ENCODE measurements around the gene ZDHHC4. TPM values are rescaled to one million over a fixed set of nuclear protein-coding genes. Genes with fewer than 3 reads are reported as not detected.

ZDHHC4 gene
- total and polyA plus RNA-seq, 10 of the 15 experiments (the other 5 are each of a cell fraction or from before 2014, with no cell fraction given): 30.6 to 74.3 (median 35.8) TPM

DNA sequence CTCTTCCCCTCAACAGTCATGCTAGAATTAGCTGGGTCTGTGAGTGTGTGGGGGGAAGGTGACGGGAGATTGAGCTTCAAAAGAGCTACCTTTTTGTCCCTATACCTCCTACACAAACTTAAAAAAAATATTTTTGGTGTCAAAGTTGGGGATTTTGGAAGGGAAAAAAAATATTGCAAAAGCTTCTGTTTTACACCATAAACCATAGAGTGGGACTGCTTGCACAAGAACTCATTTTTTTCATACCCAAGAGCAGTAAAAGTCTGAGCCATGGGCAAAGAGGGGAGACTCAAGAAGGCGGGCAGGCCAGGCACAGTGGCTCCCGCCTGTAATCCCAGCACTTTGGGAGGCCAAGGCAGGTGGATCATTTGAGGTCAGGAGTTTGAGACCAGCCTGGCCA is 9.4 kb upstream of the ZDHHC4 start:
- Histone ChIP-seq H3K4me3 (no peak overlapping the region), H3K9me3 (replicated peaks; ENCODE audit: control insufficient read depth, insufficient read depth, low read length) (no peaks in the 10 kb centered on the region), H3K4me1 (ENCODE audit: control insufficient read depth, insufficient read depth, low read length) (0 out of 2 replicates have a peak, but pooled peaks cover 3% of the 10 kb centered on the region), H2AFZ (ENCODE audit: control insufficient read depth, low read depth, low read length) (no peak overlapping the region), H3K9ac (ENCODE audit: control insufficient read depth, insufficient read depth, low read length) (no peak overlapping the region), H3K79me2 (ENCODE audit: control insufficient read depth, insufficient read depth, low read length) (no peaks in the 10 kb centered on the region), H4K20me1 (ENCODE audit: control insufficient read depth, insufficient read depth) (no peaks in the 10 kb centered on the region), H3K27me3 (replicated peaks in 1 of 2; ENCODE audit: control insufficient read depth in 2 of 2, insufficient read depth in 2 of 2, low read length in 1 of 2) (no peaks in the 10 kb centered on the region), H3K36me3 (ENCODE audit: control insufficient read depth in 2 of 2, insufficient read depth in 2 of 2, low read length in 1 of 2) (no peaks in the 10 kb centered on the region), H3K27ac (ENCODE audit: control insufficient read depth, insufficient read depth) (no peak overlapping the region), H3K4me2 (ENCODE audit: control insufficient read depth, insufficient read depth) (no peak overlapping the region)
- ChIA-PET CTCF (interaction anchor here (1.0 kb wide), 1 partner anchor 52 kb away, joined by 4 read pairs; no protein-coding TSS in a partner anchor), RAD21 (ENCODE audit: unreplicated experiment) (no interaction called here), SMC1A (ENCODE audit: uncharacterized antibody, unreplicated experiment) (no interaction called here), POLR2A (no interaction called here)
- FAIRE-seq (no peak), ATAC-seq (no peak), DNase-seq (ENCODE audit: low read depth, low spot score) (no peak)
- intact Hi-C loops (cut with micrococcal nuclease; ENCODE audit: unreplicated experiment): no loop called here
- no TSS peak for BruUV-seq (replicated peaks)
- 2% methylated on average over 3 of the region's 3 CpGs for WGBS (ENCODE audit: insufficient coverage, insufficient replicate concordance, low lambda C conversion rate, missing lambda C conversion rate)
- in situ Hi-C loops (cut with MboI): no loop called here
- TF ChIP-seq MXI1 (IDR thresholded peaks at IDR 0.05; ENCODE audit: low read depth, low read length): no peak
- TF ChIP-seq ZNF207 (IDR thresholded peaks at IDR 0.05; ENCODE audit: borderline replicate concordance): no peak
- TF ChIP-seq JUNB (IDR thresholded peaks at IDR 0.05): no peak
- TF ChIP-seq POLR2AphosphoS2 (IDR thresholded peaks at IDR 0.05; ENCODE audit: low read depth, low read length): no peak
- TF ChIP-seq SPI1 (IDR thresholded peaks at IDR 0.05; ENCODE audit: borderline replicate concordance, insufficient read depth, low read depth, low read length): no peak
- TF ChIP-seq CBFB (IDR thresholded peaks at IDR 0.05; ENCODE audit: low read depth): no peak
- no peak for TF ChIP-seq FOXM1 (IDR thresholded peaks at IDR 0.05; ENCODE audit: low read depth, low read length)
- TF ChIP-seq POLR2A (IDR thresholded peaks at IDR 0.05; ENCODE audit: low read depth, low read length): no peak
- TF ChIP-seq IRF4 (IDR thresholded peaks at IDR 0.05; ENCODE audit: low read depth, low read length): no peak
- TF ChIP-seq, protein P1, sequence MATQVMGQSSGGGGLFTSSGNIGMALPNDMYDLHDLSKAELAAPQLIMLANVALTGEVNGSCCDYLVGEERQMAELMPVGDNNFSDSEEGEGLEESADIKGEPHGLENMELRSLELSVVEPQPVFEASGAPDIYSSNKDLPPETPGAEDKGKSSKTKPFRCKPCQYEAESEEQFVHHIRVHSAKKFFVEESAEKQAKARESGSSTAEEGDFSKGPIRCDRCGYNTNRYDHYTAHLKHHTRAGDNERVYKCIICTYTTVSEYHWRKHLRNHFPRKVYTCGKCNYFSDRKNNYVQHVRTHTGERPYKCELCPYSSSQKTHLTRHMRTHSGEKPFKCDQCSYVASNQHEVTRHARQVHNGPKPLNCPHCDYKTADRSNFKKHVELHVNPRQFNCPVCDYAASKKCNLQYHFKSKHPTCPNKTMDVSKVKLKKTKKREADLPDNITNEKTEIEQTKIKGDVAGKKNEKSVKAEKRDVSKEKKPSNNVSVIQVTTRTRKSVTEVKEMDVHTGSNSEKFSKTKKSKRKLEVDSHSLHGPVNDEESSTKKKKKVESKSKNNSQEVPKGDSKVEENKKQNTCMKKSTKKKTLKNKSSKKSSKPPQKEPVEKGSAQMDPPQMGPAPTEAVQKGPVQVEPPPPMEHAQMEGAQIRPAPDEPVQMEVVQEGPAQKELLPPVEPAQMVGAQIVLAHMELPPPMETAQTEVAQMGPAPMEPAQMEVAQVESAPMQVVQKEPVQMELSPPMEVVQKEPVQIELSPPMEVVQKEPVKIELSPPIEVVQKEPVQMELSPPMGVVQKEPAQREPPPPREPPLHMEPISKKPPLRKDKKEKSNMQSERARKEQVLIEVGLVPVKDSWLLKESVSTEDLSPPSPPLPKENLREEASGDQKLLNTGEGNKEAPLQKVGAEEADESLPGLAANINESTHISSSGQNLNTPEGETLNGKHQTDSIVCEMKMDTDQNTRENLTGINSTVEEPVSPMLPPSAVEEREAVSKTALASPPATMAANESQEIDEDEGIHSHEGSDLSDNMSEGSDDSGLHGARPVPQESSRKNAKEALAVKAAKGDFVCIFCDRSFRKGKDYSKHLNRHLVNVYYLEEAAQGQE (IDR thresholded peaks at IDR 0.05; ENCODE audit: low read depth, low read length): no peak
- TF ChIP-seq, protein P2, sequence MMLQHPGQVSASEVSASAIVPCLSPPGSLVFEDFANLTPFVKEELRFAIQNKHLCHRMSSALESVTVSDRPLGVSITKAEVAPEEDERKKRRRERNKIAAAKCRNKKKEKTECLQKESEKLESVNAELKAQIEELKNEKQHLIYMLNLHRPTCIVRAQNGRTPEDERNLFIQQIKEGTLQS (IDR thresholded peaks at IDR 0.05; ENCODE audit: borderline replicate concordance, extremely low read depth, low read depth, low read length): no peak
- TF ChIP-seq, protein P3, sequence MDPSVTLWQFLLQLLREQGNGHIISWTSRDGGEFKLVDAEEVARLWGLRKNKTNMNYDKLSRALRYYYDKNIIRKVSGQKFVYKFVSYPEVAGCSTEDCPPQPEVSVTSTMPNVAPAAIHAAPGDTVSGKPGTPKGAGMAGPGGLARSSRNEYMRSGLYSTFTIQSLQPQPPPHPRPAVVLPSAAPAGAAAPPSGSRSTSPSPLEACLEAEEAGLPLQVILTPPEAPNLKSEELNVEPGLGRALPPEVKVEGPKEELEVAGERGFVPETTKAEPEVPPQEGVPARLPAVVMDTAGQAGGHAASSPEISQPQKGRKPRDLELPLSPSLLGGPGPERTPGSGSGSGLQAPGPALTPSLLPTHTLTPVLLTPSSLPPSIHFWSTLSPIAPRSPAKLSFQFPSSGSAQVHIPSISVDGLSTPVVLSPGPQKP (IDR thresholded peaks at IDR 0.05; ENCODE audit: low read depth, low read length): no peak
- TF ChIP-seq, protein P4, sequence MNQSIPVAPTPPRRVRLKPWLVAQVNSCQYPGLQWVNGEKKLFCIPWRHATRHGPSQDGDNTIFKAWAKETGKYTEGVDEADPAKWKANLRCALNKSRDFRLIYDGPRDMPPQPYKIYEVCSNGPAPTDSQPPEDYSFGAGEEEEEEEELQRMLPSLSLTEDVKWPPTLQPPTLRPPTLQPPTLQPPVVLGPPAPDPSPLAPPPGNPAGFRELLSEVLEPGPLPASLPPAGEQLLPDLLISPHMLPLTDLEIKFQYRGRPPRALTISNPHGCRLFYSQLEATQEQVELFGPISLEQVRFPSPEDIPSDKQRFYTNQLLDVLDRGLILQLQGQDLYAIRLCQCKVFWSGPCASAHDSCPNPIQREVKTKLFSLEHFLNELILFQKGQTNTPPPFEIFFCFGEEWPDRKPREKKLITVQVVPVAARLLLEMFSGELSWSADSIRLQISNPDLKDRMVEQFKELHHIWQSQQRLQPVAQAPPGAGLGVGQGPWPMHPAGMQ (IDR thresholded peaks at IDR 0.05; ENCODE audit: borderline replicate concordance): no peak
- TF ChIP-seq, protein P5, sequence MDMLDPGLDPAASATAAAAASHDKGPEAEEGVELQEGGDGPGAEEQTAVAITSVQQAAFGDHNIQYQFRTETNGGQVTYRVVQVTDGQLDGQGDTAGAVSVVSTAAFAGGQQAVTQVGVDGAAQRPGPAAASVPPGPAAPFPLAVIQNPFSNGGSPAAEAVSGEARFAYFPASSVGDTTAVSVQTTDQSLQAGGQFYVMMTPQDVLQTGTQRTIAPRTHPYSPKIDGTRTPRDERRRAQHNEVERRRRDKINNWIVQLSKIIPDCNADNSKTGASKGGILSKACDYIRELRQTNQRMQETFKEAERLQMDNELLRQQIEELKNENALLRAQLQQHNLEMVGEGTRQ (IDR thresholded peaks at IDR 0.05; ENCODE audit: borderline replicate concordance, low read depth, low read length): no peak
- TF ChIP-seq FOS (IDR thresholded peaks at IDR 0.05; ENCODE audit: borderline replicate concordance, extremely low read depth, insufficient read length): no peak
- TF ChIP-seq RAD21 (IDR thresholded peaks at IDR 0.05; ENCODE audit: insufficient read depth, low read depth, low read length): no peak
- no peak for TF ChIP-seq ETV6 (conservative IDR thresholded peaks at IDR 0.05 in 1 of 2, IDR thresholded peaks at IDR 0.05 in 1 of 2; ENCODE audit: borderline replicate concordance in 1 of 2, low read depth in 1 of 2)
